GM21786 (cell line): ENCODE results near the gene YIPF5.

Source experiments
- ATAC-seq: cut with Tn5 transposase; IDR thresholded peaks from one replicate; pipeline ENCODE4 v1.9.1; 2021; ENCODE audit not compliant: unreplicated experiment

YIPF5 gene

GRCh38 chr5:144179226-144179625, 8.8 kb upstream of the YIPF5 start:
- no peak for ATAC-seq

GRCh38 chr5:144177548-144177947, 7.1 kb upstream of the YIPF5 start:
- no peak for ATAC-seq

GRCh38 chr5:144173766-144174165, 3.3 kb upstream of the YIPF5 start:
- ATAC-seq, result no peak

GRCh38 chr5:144169904-144170275, 569 bp downstream of the YIPF5 start:
- ATAC-seq, result no peak

- ATAC-seq, result no peak
These were observed 2.5 kb downstream of the YIPF5 start for GRCh38 chr5:144167998-144168397.

GRCh38 chr5:144166696-144167095, 3.8 kb downstream of the YIPF5 start:
- ATAC-seq, result no peak

- ATAC-seq, result no peak
These were observed 7.8 kb downstream of the YIPF5 start for GRCh38 chr5:144162686-144163085.

GRCh38 chr5:144156767-144157171, 13.7 kb downstream of the YIPF5 start:
- no peak for ATAC-seq

- ATAC-seq, result no peak
These were observed 19.4 kb downstream of the YIPF5 start for GRCh38 chr5:144151026-144151425.

- ATAC-seq, result no peak
These were observed 25.3 kb downstream of the YIPF5 start for GRCh38 chr5:144144956-144145751.

- ATAC-seq, result no peak
These were observed 26.8 kb downstream of the YIPF5 start for GRCh38 chr5:144143625-144144024.

GRCh38 chr5:144142824-144143162, 27.7 kb downstream of the YIPF5 start:
- ATAC-seq, result no peak

GRCh38 chr5:144142139-144142823, 28.2 kb downstream of the YIPF5 start:
- peak; percentile 96 for ATAC-seq

- no peak for ATAC-seq
These were observed 28.9 kb downstream of the YIPF5 start for GRCh38 chr5:144141585-144141984.

- no peak for ATAC-seq
These were observed 30.9 kb downstream of the YIPF5 start for GRCh38 chr5:144139586-144139985.

GRCh38 chr5:144135113-144135762, 35.2 kb downstream of the YIPF5 start:
- ATAC-seq, result no peak

GRCh38 chr5:144134194-144134826, 36.1 kb downstream of the YIPF5 start:
- no peak for ATAC-seq

GRCh38 chr5:144133050-144133633, 37.3 kb downstream of the YIPF5 start:
- no peak for ATAC-seq

GRCh38 chr5:144131261-144131660, 39.2 kb downstream of the YIPF5 start:
- ATAC-seq, result no peak

GRCh38 chr5:144130306-144130705, 40.2 kb downstream of the YIPF5 start:
- no peak for ATAC-seq

GRCh38 chr5:144128844-144129243, 41.6 kb downstream of the YIPF5 start:
- ATAC-seq, result no peak
